NCI-H774 (cell line): ENCODE measurements around the gene ZFP90.

Experiments used
- DNase-seq: peaks from one replicate; lab custom pipeline; 2025; lab: John Stamatoyannopoulos, UW

Gene ZFP90

DNA sequence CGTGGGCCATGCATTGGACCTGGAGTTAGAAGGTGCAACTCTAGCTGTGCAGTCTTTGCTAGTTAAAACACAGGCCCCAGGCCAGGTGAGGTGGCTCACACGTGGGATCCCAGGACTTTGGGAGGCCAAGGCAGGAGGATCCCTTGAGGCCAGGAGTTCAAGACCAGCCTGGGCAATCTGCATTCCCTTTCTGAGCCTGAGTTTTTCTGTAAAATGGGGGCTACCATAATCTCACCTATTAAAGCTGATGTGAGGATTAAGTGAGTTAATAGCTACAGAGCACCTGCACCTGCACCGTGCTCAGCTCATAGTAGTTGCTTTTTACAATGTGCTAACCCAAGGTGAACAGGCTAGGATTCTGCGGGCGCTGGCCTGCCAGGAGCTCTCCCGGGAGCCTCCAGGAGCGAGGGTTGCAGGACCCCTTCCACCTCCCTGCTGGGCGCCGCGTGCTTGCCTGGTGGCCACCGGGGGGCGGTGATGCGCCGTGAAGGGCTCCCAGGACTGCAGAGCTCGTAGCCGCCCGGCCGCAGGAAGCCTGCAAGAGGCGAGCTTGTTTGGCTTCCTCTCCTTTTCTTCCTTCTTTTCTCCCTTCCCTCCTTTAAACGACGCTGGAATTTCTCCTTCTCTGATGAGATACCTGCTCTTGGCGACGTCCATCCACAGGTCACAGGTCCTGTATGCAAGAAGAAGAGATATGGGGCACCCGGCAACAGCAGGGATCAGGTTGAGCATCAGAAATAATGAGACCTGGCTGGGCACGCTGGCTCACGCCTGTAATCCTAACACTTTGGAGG, 51.3 kb downstream of the ZFP90 start:
- DNase-seq: no peak

DNA sequence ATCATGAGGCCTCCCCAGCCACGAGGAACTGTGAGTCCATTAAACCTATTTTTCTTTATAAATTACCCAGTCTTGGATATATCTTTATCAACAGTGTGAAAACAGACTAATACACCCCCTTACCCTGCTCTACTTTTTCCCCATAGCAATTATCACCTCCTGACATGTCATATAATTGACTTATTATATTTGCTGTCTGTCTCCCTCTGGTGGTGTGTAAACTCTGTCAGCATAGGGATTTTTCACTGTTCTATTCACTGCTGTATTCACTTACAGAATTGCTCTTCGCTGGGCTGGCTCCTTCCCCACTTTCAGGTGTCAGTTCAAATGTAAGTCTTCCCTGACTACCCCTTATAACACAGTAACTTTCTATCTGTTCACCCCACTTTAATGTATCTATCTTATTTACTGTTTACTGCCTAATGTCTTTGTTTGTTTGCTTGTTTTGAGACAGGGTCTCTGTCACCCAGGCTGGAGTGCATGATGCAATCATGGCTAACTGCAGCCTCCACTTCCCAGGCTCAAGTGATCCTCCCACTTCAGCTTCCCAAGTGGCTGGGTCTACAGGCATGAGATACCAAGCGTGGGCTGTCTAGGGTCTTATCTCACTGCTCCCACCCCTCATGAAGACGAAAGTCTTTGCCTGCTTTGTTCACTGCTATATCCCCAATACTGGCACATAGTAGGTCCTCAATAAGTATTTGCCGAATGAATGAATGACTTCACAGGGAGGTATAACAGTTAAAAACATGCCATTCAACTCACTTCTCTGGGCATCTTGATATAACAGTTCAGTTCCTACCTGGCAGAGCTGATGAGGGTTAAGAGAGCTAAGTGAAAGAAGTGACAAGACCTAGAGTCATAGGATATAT, 53.6 kb downstream of the ZFP90 start:
- no peak for DNase-seq

DNA sequence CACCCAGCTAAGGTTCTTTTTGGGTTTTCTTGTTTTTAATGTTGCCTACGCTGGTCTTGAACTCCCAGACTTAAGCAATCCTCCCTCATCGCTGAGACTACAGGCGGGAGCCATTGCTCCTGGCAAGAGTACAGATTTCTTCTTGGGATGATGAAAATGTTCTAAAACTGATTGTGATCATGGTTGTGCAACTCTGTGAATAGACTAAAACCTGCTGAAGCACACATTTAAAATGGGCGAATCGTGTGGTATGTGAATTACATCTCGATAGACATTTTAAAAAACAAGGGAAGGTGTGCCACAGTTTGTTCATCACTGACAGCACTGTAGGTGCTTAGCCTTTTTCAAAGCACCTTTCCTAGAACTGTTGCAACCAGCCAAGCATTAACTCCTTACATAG, 57.2 kb downstream of the ZFP90 start:
- no peak for DNase-seq

DNA sequence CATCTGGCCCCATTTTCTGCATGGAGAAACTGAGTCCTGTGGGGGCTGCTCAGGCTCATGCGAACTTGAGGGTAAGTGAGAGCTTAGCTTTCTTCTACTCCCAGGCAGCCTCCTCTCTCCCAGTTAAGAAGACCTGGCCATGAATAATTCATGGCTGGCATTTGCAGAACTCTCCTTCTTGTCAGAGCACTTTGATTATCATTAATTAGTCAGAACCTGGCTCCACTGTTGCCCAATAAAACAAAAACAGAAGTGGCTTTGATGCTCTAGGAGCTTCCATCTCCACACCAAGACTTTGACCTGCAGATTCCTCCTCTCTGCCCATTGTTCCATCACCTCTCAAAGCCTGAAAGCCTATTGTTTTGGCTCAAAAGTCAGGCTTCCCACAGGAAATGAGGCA, 60.5 kb downstream of the ZFP90 start:
- no peak for DNase-seq

DNA sequence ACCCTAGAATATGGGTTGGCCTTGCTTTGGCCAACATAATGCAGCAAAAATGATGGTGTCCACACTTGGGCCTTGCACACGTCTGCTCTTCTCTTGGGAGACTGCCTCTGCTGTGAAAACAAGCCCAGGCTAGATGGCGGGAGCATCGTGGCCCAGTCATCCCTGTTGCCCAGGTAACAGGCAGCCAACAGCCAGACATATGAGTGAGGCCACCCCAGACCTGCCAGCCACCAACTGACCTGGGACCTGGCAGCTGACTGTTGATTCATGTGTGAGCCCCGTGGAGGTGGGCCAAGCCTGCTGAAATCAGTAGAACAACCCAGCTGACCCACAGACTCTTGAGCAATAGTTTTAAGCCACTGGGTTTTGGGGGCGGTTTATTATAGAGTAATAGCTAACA, 66.7 kb downstream of the ZFP90 start:
- DNase-seq: no peak

DNA sequence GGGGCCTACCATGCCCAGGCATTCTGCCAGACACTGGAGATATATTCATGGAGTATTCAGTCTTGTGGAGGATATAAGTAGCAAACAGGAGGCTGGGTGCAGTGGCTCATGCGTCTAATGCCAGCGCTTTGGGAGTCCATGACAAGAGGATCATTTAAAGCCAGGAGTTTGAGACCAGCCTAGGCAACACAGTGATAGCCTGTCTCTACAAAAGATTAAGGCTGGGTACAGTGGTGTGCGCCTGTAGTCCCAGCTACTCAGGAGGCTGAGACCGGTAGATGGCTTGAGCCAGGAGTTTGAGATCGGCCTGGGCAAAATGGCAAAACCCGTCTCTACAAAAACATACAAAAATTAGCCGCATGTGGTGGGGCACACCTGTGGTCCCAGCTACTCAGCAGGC, 68.4 kb downstream of the ZFP90 start:
- DNase-seq: no peak

DNA sequence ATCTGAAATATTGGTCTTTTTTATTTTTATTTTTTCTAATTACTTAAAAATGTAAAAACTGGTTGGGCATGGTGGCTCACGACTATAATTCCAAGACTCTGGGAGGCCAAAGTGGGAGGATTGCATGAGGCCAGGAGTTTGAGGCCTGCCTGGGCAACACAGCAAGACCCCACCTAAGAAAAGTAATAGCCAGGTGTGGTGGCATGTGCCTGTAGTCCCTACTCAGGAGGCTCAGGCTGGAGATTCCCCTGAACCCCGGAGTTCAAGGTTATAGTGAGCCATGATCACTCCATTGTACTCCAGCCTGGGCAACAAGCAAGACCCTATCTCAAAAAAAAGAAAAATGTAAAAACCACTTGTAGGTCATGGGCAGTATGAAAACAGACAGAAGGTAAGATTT, 69.2 kb downstream of the ZFP90 start:
- DNase-seq: no peak

DNA sequence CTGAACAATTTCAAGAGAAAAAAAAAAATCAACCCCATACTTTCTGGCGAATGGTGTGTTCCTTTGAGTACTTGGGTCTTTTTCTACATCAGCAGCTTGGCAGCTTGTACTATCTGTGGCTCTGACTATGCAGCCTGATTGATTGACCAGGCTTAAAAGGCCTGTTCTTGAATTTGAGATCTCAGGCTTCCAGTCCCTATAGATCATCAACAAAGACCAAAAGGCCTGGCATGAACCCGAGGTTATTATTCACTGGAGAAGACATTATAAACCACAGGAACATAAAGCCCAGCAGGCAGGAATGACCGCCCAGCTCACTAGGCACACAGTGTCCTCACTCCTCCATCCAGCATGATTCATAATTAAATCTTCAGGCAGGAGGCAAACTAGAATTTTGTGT, 73.9 kb downstream of the ZFP90 start:
- DNase-seq: no peak

DNA sequence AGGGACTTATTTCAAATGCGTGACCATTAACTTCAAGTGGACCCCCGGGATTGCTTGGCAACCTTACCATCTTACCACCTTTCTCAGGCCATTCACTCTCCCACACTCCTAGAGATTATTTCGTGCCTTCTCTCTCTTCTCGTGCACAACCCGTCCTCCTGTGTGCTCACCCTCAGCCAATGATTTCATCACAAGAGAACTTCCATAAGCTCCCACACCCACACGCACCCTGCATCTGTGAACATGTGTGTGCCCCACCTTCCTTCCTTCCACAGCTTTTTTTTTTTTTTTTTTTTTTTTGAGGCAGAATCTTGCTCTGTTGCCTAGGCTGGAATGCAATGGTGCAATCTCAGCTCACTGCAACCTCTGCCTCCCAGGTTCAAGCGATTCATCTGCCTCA, 78.6 kb downstream of the ZFP90 start:
- DNase-seq: no peak
